ENCODE results near the gene AKAP12.

Gene AKAP12

GRCh38 chr6:151215999-151216398 is 23.8 kb upstream of the AKAP12 start:
- TF ChIP-seq REST (IDR thresholded peaks at IDR 0.05; ENCODE audit: insufficient read depth in 1 of 2, low read depth in 2 of 2, low read length in 2 of 2) (no peak), FOXP2 (optimal IDR thresholded peaks at IDR 0.05; ENCODE audit: borderline replicate concordance, extremely low read depth, extremely low read length, insufficient read depth) (no peak), POLR2AphosphoS5 (IDR thresholded peaks at IDR 0.05; ENCODE audit: low read depth, low read length) (no peak), TAF1 (IDR thresholded peaks at IDR 0.05; ENCODE audit: borderline replicate concordance, insufficient read depth, low read length) (no peak), SIN3A (IDR thresholded peaks at IDR 0.05; ENCODE audit: borderline replicate concordance, insufficient read depth, low read length) (no peak)

- TF ChIP-seq SIN3A (IDR thresholded peaks at IDR 0.05; ENCODE audit: borderline replicate concordance, insufficient read depth, low read length) = no peak
- TF ChIP-seq POLR2AphosphoS5 (IDR thresholded peaks at IDR 0.05; ENCODE audit: low read depth, low read length) = no peak
Measured at GRCh38 chr6:151216804-151217203, 23.0 kb upstream of the AKAP12 start.

GRCh38 chr6:151219192-151219591 is 20.6 kb upstream of the AKAP12 start:
- TF ChIP-seq TAF1 (IDR thresholded peaks at IDR 0.05; ENCODE audit: borderline replicate concordance, insufficient read depth, low read length) (no peak), FOXP2 (optimal IDR thresholded peaks at IDR 0.05; ENCODE audit: borderline replicate concordance, extremely low read depth, extremely low read length, insufficient read depth) (no peak), SIN3A (IDR thresholded peaks at IDR 0.05; ENCODE audit: borderline replicate concordance, insufficient read depth, low read length) (no peak), REST (IDR thresholded peaks at IDR 0.05; ENCODE audit: insufficient read depth in 1 of 2, low read depth in 2 of 2, low read length in 2 of 2) (no peak), POLR2AphosphoS5 (IDR thresholded peaks at IDR 0.05; ENCODE audit: low read depth, low read length) (no peak)

- TF ChIP-seq REST (IDR thresholded peaks at IDR 0.05; ENCODE audit: insufficient read depth in 1 of 2, low read depth in 2 of 2, low read length in 2 of 2) = no peak
- TF ChIP-seq FOXP2 (optimal IDR thresholded peaks at IDR 0.05; ENCODE audit: borderline replicate concordance, extremely low read depth, extremely low read length, insufficient read depth) = no peak
- no peak for TF ChIP-seq TAF1 (IDR thresholded peaks at IDR 0.05; ENCODE audit: borderline replicate concordance, insufficient read depth, low read length)
- no peak for TF ChIP-seq POLR2AphosphoS5 (IDR thresholded peaks at IDR 0.05; ENCODE audit: low read depth, low read length)
- no peak for TF ChIP-seq SIN3A (IDR thresholded peaks at IDR 0.05; ENCODE audit: borderline replicate concordance, insufficient read depth, low read length)
Measured at GRCh38 chr6:151224076-151224475, 15.7 kb upstream of the AKAP12 start.

- TF ChIP-seq SIN3A (IDR thresholded peaks at IDR 0.05; ENCODE audit: borderline replicate concordance, insufficient read depth, low read length) (no peak), REST (IDR thresholded peaks at IDR 0.05; ENCODE audit: insufficient read depth in 1 of 2, low read depth in 2 of 2, low read length in 2 of 2) (no peak), POLR2AphosphoS5 (IDR thresholded peaks at IDR 0.05; ENCODE audit: low read depth, low read length) (no peak), FOXP2 (optimal IDR thresholded peaks at IDR 0.05; ENCODE audit: borderline replicate concordance, extremely low read depth, extremely low read length, insufficient read depth) (no peak), TAF1 (IDR thresholded peaks at IDR 0.05; ENCODE audit: borderline replicate concordance, insufficient read depth, low read length) (no peak)
Measured at GRCh38 chr6:151225919-151226318, 13.8 kb upstream of the AKAP12 start.

All from PFSK-1 (cell line).